A549 (cell line): ENCODE data around the gene CACNG6. TPM values are rescaled to one million over a fixed set of nuclear protein-coding genes. Genes with fewer than 3 reads are reported as not detected.

Source experiments
- ATAC-seq, 2 experiments: fragments of 200-7000 bp in 1 of 2; fragments of >200 bp in 1 of 2; cut with Nextera tagmentation in 1 of 2; cut with Tn5 transposase in 1 of 2; 3 replicates each; pipeline versions ENCODE4 v1.8.0 to v1.9.1; 2018 to 2020; ENCODE audit warnings: mild to moderate bottlenecking in 1 of 2, moderate library complexity in 1 of 2
- CTCF ChIA-PET: fragments of 300-600 bp; sonication (Branson Sonifier 250); formaldehyde crosslinking; extraction: SDS; loops from one replicate; lab custom pipeline; 2021; ENCODE audit warnings: antibody characterized with exemption, inconsistent platforms; lab: Yijun Ruan, JAX
- POLR2A ChIA-PET: fragments of 350-600 bp; formaldehyde crosslinking; extraction: SDS; loops from one replicate; lab custom pipeline; 2021; ENCODE audit warnings: antibody characterized with exemption, inconsistent platforms; lab: Yijun Ruan, JAX
- DNase-seq, 2 experiments: peaks; one replicate each; pipeline versions ENCODE4 v3.0.0 to v3.0.0-alpha.2; 2011 to 2016; ENCODE audit warnings: low read depth in 1 of 2, low spot score in 1 of 2
- FAIRE-seq: peaks from 2 replicates; lab custom pipeline; 2011; peaks lifted over from hg19 to GRCh38; lab: Jason Lieb, UNC
- H3K27ac ChIP-seq, 2 experiments: fragments of >200 bp; sonication (Bioruptor Twin); formaldehyde crosslinking; 3 replicates each; pipeline ENCODE4 v1.5.1; 2016 to 2017
- H3K4me1 ChIP-seq: fragments of >200 bp; sonication (Bioruptor Twin); formaldehyde crosslinking; 3 replicates; pipeline ENCODE4 v1.6.1; 2016
- H3K4me2 ChIP-seq: fragments of >200 bp; sonication (Bioruptor Twin); formaldehyde crosslinking; 3 replicates; pipeline ENCODE4 v1.6.1; 2016
- H3K4me3 ChIP-seq: fragments of >200 bp; sonication (Bioruptor Twin); formaldehyde crosslinking; 3 replicates; pipeline ENCODE4 v1.5.1; 2016
- H3K9me3 ChIP-seq: fragments of >200 bp; sonication (Bioruptor Twin); formaldehyde crosslinking; 3 replicates; pipeline ENCODE4 v1.6.1; 2016
- ATOH8 ChIP-seq: fragments of 250-450 bp; sonication (Bioruptor Pico); IDR thresholded peaks from 2 replicates; pipeline ENCODE4 v1.5.0; 2020; ENCODE audit warnings: low read depth, mild to moderate bottlenecking, moderate library complexity
- CHD2 ChIP-seq: fragments of 150-350 bp; IDR thresholded peaks from 2 replicates; pipeline ENCODE4 v1.6.1; 2014; ENCODE audit warnings: low read length; ENCODE audit not compliant: partially characterized antibody
- CHD4 ChIP-seq: fragments of 200-600 bp; sonication (generic); IDR thresholded peaks from 2 replicates; pipeline ENCODE4 v1.6.1; 2016; ENCODE audit warnings: antibody characterized with exemption, mild to moderate bottlenecking, borderline replicate concordance
- CTCF ChIP-seq: fragments of >200 bp; sonication (Bioruptor Twin); formaldehyde crosslinking; IDR thresholded peaks from 3 replicates; pipeline ENCODE4 v1.5.1; 2016
- E2F6 ChIP-seq: IDR thresholded peaks from 2 replicates; pipeline ENCODE4 v1.6.1; 2012; ENCODE audit warnings: low read depth, borderline replicate concordance
- EP300 ChIP-seq, 2 experiments: fragments of >200 bp; sonication (Bioruptor Twin); formaldehyde crosslinking; IDR thresholded peaks; 2 replicates in 1 of 2; 3 replicates in 1 of 2; pipeline ENCODE4 v1.6.1; 2016 to 2017
- FOSB ChIP-seq: fragments of 250-450 bp; sonication (Bioruptor Pico); IDR thresholded peaks from 2 replicates; pipeline ENCODE4 v1.5.0; 2020; ENCODE audit warnings: mild to moderate bottlenecking, moderate library complexity
- FOSL2 ChIP-seq, 2 experiments: fragments of 450-650 bp in 1 of 2; fragments of >200 bp in 1 of 2; sonication (Bioruptor Twin) in 1 of 2; formaldehyde crosslinking; IDR thresholded peaks; 2 replicates each; pipeline versions ENCODE4 v1.5.0 to v1.6.1; 2016 to 2020; ENCODE audit warnings: mild to moderate bottlenecking in 1 of 2, moderate library complexity in 1 of 2
- FOXS1 ChIP-seq: fragments of 250-450 bp; sonication (Bioruptor Pico); IDR thresholded peaks from 2 replicates; pipeline ENCODE4 v1.5.0; 2020; ENCODE audit warnings: mild to moderate bottlenecking, moderate library complexity
- GATA3 ChIP-seq: IDR thresholded peaks from 2 replicates; pipeline ENCODE4 v1.6.1; 2012; ENCODE audit warnings: borderline replicate concordance
- HDAC2 ChIP-seq: fragments of 200-600 bp; sonication (generic); IDR thresholded peaks from 2 replicates; pipeline ENCODE4 v1.6.1; 2016
- HES2 ChIP-seq: fragments of >200 bp; sonication (Bioruptor Twin); formaldehyde crosslinking; IDR thresholded peaks from 2 replicates; pipeline ENCODE4 v1.6.1; 2016
- HOXA7 ChIP-seq: fragments of 250-450 bp; sonication (Bioruptor Pico); IDR thresholded peaks from 2 replicates; pipeline ENCODE4 v1.5.0; 2020; ENCODE audit warnings: mild to moderate bottlenecking, moderate library complexity
- HOXB13 ChIP-seq: fragments of 250-450 bp; sonication (Bioruptor Pico); IDR thresholded peaks from 2 replicates; pipeline ENCODE4 v1.5.0; 2020; ENCODE audit warnings: low read depth, mild to moderate bottlenecking, moderate library complexity
- HOXB5 ChIP-seq: fragments of 250-450 bp; sonication (Bioruptor Pico); IDR thresholded peaks from 2 replicates; pipeline ENCODE4 v1.5.0; 2020; ENCODE audit warnings: mild to moderate bottlenecking, moderate library complexity
- JUN ChIP-seq, 2 experiments: fragments of >200 bp; sonication (Bioruptor Twin); formaldehyde crosslinking; IDR thresholded peaks; 2 replicates in 1 of 2; 3 replicates in 1 of 2; pipeline ENCODE4 v1.6.1; 2016 to 2017
- JUNB ChIP-seq: fragments of >200 bp; sonication (Bioruptor Twin); formaldehyde crosslinking; IDR thresholded peaks from 2 replicates; pipeline ENCODE4 v1.6.1; 2016
- KDM1A ChIP-seq: fragments of 200-600 bp; sonication (generic); IDR thresholded peaks from 2 replicates; pipeline ENCODE4 v1.6.1; 2016; ENCODE audit warnings: low read depth, mild to moderate bottlenecking
- KDM5A ChIP-seq: fragments of 200-600 bp; sonication (generic); IDR thresholded peaks from 2 replicates; pipeline ENCODE4 v1.6.1; 2016; ENCODE audit warnings: antibody characterized with exemption, mild to moderate bottlenecking
- MAFK ChIP-seq: fragments of 450-650 bp; IDR thresholded peaks from 2 replicates; pipeline ENCODE4 v1.6.1; 2014; ENCODE audit not compliant: partially characterized antibody
- NFE2L2 ChIP-seq: fragments of 150-350 bp; conservative IDR thresholded peaks from 2 replicates; pipeline ENCODE4 v1.6.1; 2014; ENCODE audit warnings: low read length
- NPAS2 ChIP-seq: fragments of 250-450 bp; sonication (Bioruptor Pico); IDR thresholded peaks from 2 replicates; pipeline ENCODE4 v1.8.0; 2022; ENCODE audit warnings: mild to moderate bottlenecking, moderate library complexity, borderline replicate concordance
- PBX3 ChIP-seq: IDR thresholded peaks from 2 replicates; pipeline ENCODE4 v1.6.1; 2012
- PHF8 ChIP-seq: fragments of 200-600 bp; sonication (generic); IDR thresholded peaks from 2 replicates; pipeline ENCODE4 v1.6.1; 2016; ENCODE audit warnings: low read depth, mild to moderate bottlenecking, antibody characterized with exemption, moderate library complexity, borderline replicate concordance
- RARB ChIP-seq: fragments of 250-450 bp; sonication (Bioruptor Pico); IDR thresholded peaks from 2 replicates; pipeline ENCODE4 v1.8.0; 2021; ENCODE audit warnings: mild to moderate bottlenecking, moderate library complexity
- RCOR1 ChIP-seq: fragments of 150-350 bp; IDR thresholded peaks from 2 replicates; pipeline ENCODE4 v1.6.1; 2014; ENCODE audit warnings: antibody characterized with exemption, low read length, low read depth
- SMC3 ChIP-seq: fragments of >200 bp; sonication (Bioruptor Twin); formaldehyde crosslinking; IDR thresholded peaks from 3 replicates; pipeline ENCODE4 v1.6.1; 2018; ENCODE audit warnings: inconsistent platforms
- SREBF2 ChIP-seq: fragments of 450-650 bp; IDR thresholded peaks from 2 replicates; pipeline ENCODE4 v1.6.1; 2014; ENCODE audit warnings: mild to moderate bottlenecking, moderate library complexity
- TFCP2L1 ChIP-seq: fragments of 250-450 bp; sonication (Bioruptor Pico); IDR thresholded peaks from 2 replicates; pipeline ENCODE4 v1.5.0; 2021; ENCODE audit warnings: mild to moderate bottlenecking
- TP53 ChIP-seq: fragments of 250-450 bp; sonication (Bioruptor Pico); IDR thresholded peaks from 2 replicates; pipeline ENCODE4 v1.5.0; 2021; ENCODE audit warnings: mild to moderate bottlenecking, moderate library complexity
- USF2 ChIP-seq: fragments of 450-650 bp; IDR thresholded peaks from 2 replicates; pipeline ENCODE4 v1.6.1; 2014; ENCODE audit warnings: antibody characterized with exemption
- ZC3H11A ChIP-seq: fragments of 450-650 bp; IDR thresholded peaks from 2 replicates; pipeline ENCODE4 v1.6.1; 2014; ENCODE audit warnings: antibody characterized with exemption, mild to moderate bottlenecking
- ZFP36 ChIP-seq: fragments of 450-650 bp; IDR thresholded peaks from 2 replicates; pipeline ENCODE4 v1.6.1; 2014; ENCODE audit warnings: borderline replicate concordance; ENCODE audit not compliant: partially characterized antibody
- ZNF302 ChIP-seq: fragments of 250-450 bp; sonication (Bioruptor Pico); IDR thresholded peaks from 2 replicates; pipeline ENCODE4 v1.9.0; 2021; ENCODE audit warnings: inconsistent platforms, mild to moderate bottlenecking, moderate library complexity
- ZSCAN20 ChIP-seq: fragments of 250-450 bp; sonication (Bioruptor Pico); IDR thresholded peaks from 2 replicates; pipeline ENCODE4 v1.8.0; 2022; ENCODE audit warnings: mild to moderate bottlenecking, moderate library complexity
- WGBS: methylation state at CpG from one replicate; pipeline ENCODE4 v1.1.6; 2017; ENCODE audit errors: missing lambda C conversion rate; 5-methylcytosine and 5-hydroxymethylcytosine counted together
- polyA plus RNA-seq, 4 experiments: library from polyadenylated mRNA; depleted of rRNA in 3 of 4; stranded (reverse); fragments of >200 nt; fragmentation: RNase III in 1 of 4; extraction: RNeasy Plus Mini Kit Qiagen cat#74134 plus additional on column Dnase treatment in 1 of 4; gene quantifications; 2 replicates in 3 of 4; 3 replicates in 1 of 4; pipeline ENCODE4 v1.2.3, GENCODE V29; 2011 to 2017

CACNG6 gene
- polyA plus RNA-seq, 2 of the 4 experiments (the other 2 are of a cell fraction): 7.3 to 16.2 TPM

- DNase-seq: peak; percentile 57 to 93
- Histone ChIP-seq H3K4me3 (no peak overlapping the region), H3K4me2 (peak overlapping the region; percentile 58), H3K4me1 (peaks cover 60% of the 10 kb centered on the region), H3K27ac (peak overlapping the region; percentile 93 to 97), H3K9me3 (no peaks in the 10 kb centered on the region)
- CTCF ChIA-PET: interaction anchor here (0.6 to 1.8 kb wide), 4 partner anchors 14 to 78 kb away, joined by 3 to 14 read pairs (median 4); no protein-coding TSS in a partner anchor
- POLR2A ChIA-PET: interaction anchor here (1.0 to 1.6 kb wide), 3 partner anchors 10 to 34 kb away, joined by 3 to 14 read pairs (median 4); no protein-coding TSS in a partner anchor
- 34% methylated on average over 22 of the region's 22 CpGs for WGBS
- FAIRE-seq: no peak
- ATAC-seq: peak; percentile 60 to 64
- TF ChIP-seq ZFP36 (peak; percentile 22), JUN (IDR thresholded peaks at IDR 0.05) (peak in 1 of 2 experiments; percentile 53; a peak in 2 of 5 replicates), MAFK (no peak), GATA3 (peak; percentile 57), SMC3 (peak; percentile 21; the same call in 2 of the 3 replicates), FOSL2 (IDR thresholded peaks at IDR 0.05) (no peak), FOSL2 (CRISPR knock-in tag; IDR thresholded peaks at IDR 0.05) (peak; percentile 45; the same call in 1 of the 2 replicates), FOXS1 (CRISPR knock-in tag) (peak; percentile 77; the same call in 1 of the 2 replicates), RCOR1 (no peak), SREBF2 (no peak), ZNF302 (peak; percentile 79; the same call in 1 of the 2 replicates), ZC3H11A (no peak), HES2 (no peak), KDM5A (no peak), NFE2L2 (no peak), HOXB13 (CRISPR knock-in tag) (peak; percentile 90; the same call in 1 of the 2 replicates), NPAS2 (CRISPR knock-in tag) (peak; percentile 86), PBX3 (peak; percentile 82), CHD2 (no peak), TFCP2L1 (CRISPR knock-in tag) (peak; percentile 72; the same call in 1 of the 2 replicates), CHD4 (no peak), CTCF (no peak), FOSB (CRISPR knock-in tag) (peak; percentile 9; the same call in 1 of the 2 replicates), E2F6 (peak; percentile 82; the same call in 1 of the 2 replicates), RARB (CRISPR knock-in tag) (no peak), USF2 (peak; percentile 56), KDM1A (no peak), ZSCAN20 (CRISPR knock-in tag) (0 out of 2 replicates have a peak, but pooled peaks have one; percentile 47), HDAC2 (no peak), TP53 (CRISPR knock-in tag) (peak; percentile 97), EP300 (IDR thresholded peaks at IDR 0.05) (no peak; a peak in 1 of 5 replicates), HOXA7 (CRISPR knock-in tag) (peak; percentile 88), ATOH8 (CRISPR knock-in tag) (peak; percentile 81), JUNB (no peak), HOXB5 (peak; percentile 92), PHF8 (no peak)
These were observed 1.6 kb upstream of the CACNG6 start for GRCh38 chr19:53989600-53990533.
